ENCODE results near the gene RCN2. TPM values are rescaled to one million over a fixed set of nuclear protein-coding genes. Genes with fewer than 3 reads are reported as not detected.

The RCN2 gene
- total and polyA plus RNA-seq, 2 experiments from 2014 or later, result 170 to 327 TPM

- Mint-ChIP-seq H3K9me3 (peaks cover 6% of the 10 kb centered on the region; the same call in 2 of the 3 replicates), H3K4me3 (no peak overlapping the region), H3K36me3 (ENCODE audit: low read depth) (no peaks in the 10 kb centered on the region; the same call in 2 of the 3 replicates), H3K4me1 (peaks cover 5% of the 10 kb centered on the region), H3K27ac (no peak overlapping the region), H3K27me3 (ENCODE audit: insufficient read depth, low read depth, poor library complexity) (no peaks in the 10 kb centered on the region)
- H3K36me3 ChIP-seq (ENCODE audit: insufficient read depth), result no peaks in the 10 kb centered on the region
- DNase-seq (ENCODE audit: low spot score) (no peak), ATAC-seq (no peak)
- no peaks in the 10 kb centered on the region for H3F3A ChIP-seq (replicated peaks; ENCODE audit: low read depth)
- H3K79me2 ChIP-seq (replicated peaks; ENCODE audit: insufficient read depth), result no peaks in the 10 kb centered on the region
- H2AFZ ChIP-seq, result no peak overlapping the region
- H4K20me1 ChIP-seq (replicated peaks; ENCODE audit: insufficient read depth), result no peaks in the 10 kb centered on the region
- no peak for TF ChIP-seq CREB1 (CRISPR knock-in tag; IDR thresholded peaks at IDR 0.05; ENCODE audit: low read depth)
- no peak for TF ChIP-seq EZH2 (IDR thresholded peaks at IDR 0.05; ENCODE audit: low read depth, unreplicated experiment)
- no peak for TF ChIP-seq ZNF114 (CRISPR knock-in tag; IDR thresholded peaks at IDR 0.05)
- TF ChIP-seq, protein P1, sequence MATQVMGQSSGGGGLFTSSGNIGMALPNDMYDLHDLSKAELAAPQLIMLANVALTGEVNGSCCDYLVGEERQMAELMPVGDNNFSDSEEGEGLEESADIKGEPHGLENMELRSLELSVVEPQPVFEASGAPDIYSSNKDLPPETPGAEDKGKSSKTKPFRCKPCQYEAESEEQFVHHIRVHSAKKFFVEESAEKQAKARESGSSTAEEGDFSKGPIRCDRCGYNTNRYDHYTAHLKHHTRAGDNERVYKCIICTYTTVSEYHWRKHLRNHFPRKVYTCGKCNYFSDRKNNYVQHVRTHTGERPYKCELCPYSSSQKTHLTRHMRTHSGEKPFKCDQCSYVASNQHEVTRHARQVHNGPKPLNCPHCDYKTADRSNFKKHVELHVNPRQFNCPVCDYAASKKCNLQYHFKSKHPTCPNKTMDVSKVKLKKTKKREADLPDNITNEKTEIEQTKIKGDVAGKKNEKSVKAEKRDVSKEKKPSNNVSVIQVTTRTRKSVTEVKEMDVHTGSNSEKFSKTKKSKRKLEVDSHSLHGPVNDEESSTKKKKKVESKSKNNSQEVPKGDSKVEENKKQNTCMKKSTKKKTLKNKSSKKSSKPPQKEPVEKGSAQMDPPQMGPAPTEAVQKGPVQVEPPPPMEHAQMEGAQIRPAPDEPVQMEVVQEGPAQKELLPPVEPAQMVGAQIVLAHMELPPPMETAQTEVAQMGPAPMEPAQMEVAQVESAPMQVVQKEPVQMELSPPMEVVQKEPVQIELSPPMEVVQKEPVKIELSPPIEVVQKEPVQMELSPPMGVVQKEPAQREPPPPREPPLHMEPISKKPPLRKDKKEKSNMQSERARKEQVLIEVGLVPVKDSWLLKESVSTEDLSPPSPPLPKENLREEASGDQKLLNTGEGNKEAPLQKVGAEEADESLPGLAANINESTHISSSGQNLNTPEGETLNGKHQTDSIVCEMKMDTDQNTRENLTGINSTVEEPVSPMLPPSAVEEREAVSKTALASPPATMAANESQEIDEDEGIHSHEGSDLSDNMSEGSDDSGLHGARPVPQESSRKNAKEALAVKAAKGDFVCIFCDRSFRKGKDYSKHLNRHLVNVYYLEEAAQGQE (IDR thresholded peaks at IDR 0.05; ENCODE audit: unreplicated experiment), result no peak
- TF ChIP-seq POLR2AphosphoS5 (IDR thresholded peaks at IDR 0.05; ENCODE audit: low read depth), result no peak
- TF ChIP-seq STAT1 (IDR thresholded peaks at IDR 0.05; ENCODE audit: unreplicated experiment), result no peak
- TF ChIP-seq, protein P2, sequence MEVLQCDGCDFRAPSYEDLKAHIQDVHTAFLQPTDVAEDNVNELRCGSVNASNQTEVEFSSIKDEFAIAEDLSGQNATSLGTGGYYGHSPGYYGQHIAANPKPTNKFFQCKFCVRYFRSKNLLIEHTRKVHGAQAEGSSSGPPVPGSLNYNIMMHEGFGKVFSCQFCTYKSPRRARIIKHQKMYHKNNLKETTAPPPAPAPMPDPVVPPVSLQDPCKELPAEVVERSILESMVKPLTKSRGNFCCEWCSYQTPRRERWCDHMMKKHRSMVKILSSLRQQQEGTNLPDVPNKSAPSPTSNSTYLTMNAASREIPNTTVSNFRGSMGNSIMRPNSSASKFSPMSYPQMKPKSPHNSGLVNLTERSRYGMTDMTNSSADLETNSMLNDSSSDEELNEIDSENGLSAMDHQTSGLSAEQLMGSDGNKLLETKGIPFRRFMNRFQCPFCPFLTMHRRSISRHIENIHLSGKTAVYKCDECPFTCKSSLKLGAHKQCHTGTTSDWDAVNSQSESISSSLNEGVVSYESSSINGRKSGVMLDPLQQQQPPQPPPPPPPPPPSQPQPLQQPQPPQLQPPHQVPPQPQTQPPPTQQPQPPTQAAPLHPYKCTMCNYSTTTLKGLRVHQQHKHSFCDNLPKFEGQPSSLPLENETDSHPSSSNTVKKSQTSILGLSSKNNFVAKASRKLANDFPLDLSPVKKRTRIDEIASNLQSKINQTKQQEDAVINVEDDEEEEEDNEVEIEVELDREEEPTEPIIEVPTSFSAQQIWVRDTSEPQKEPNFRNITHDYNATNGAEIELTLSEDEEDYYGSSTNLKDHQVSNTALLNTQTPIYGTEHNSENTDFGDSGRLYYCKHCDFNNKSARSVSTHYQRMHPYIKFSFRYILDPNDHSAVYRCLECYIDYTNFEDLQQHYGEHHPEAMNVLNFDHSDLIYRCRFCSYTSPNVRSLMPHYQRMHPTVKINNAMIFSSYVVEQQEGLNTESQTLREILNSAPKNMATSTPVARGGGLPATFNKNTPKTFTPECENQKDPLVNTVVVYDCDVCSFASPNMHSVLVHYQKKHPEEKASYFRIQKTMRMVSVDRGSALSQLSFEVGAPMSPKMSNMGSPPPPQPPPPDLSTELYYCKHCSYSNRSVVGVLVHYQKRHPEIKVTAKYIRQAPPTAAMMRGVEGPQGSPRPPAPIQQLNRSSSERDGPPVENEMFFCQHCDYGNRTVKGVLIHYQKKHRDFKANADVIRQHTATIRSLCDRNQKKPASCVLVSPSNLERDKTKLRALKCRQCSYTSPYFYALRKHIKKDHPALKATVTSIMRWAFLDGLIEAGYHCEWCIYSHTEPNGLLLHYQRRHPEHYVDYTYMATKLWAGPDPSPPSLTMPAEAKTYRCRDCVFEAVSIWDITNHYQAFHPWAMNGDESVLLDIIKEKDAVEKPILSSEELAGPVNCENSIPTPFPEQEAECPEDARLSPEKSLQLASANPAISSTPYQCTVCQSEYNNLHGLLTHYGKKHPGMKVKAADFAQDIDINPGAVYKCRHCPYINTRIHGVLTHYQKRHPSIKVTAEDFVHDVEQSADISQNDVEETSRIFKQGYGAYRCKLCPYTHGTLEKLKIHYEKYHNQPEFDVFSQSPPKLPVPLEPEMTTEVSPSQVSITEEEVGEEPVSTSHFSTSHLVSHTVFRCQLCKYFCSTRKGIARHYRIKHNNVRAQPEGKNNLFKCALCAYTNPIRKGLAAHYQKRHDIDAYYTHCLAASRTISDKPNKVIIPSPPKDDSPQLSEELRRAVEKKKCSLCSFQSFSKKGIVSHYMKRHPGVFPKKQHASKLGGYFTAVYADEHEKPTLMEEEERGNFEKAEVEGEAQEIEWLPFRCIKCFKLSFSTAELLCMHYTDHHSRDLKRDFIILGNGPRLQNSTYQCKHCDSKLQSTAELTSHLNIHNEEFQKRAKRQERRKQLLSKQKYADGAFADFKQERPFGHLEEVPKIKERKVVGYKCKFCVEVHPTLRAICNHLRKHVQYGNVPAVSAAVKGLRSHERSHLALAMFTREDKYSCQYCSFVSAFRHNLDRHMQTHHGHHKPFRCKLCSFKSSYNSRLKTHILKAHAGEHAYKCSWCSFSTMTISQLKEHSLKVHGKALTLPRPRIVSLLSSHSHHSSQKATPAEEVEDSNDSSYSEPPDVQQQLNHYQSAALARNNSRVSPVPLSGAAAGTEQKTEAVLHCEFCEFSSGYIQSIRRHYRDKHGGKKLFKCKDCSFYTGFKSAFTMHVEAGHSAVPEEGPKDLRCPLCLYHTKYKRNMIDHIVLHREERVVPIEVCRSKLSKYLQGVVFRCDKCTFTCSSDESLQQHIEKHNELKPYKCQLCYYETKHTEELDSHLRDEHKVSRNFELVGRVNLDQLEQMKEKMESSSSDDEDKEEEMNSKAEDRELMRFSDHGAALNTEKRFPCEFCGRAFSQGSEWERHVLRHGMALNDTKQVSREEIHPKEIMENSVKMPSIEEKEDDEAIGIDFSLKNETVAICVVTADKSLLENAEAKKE (CRISPR knock-in tag; IDR thresholded peaks at IDR 0.05), result no peak
- peaks cover 6% of the 10 kb centered on the region; the same call in 1 of the 2 replicates for H3K9me2 ChIP-seq (ENCODE audit: insufficient read depth)
- no peaks in the 10 kb centered on the region for H3K27me3 ChIP-seq (ENCODE audit: insufficient read depth)
- peaks cover 4% of the 10 kb centered on the region; the same call in 1 of the 2 replicates for H3K4me1 ChIP-seq (ENCODE audit: insufficient read depth)
- no peak overlapping the region for H3K4me3 ChIP-seq
- no peak overlapping the region for H3K27ac ChIP-seq (ENCODE audit: low read depth)
- no peak overlapping the region for H3K4me2 ChIP-seq
Observed at GRCh38 chr15:76976141-76976540, 44.6 kb downstream of the RCN2 start.
